ENCODE data around the gene ALG14.

- TF ChIP-seq CTCF (IDR thresholded peaks at IDR 0.05; ENCODE audit: borderline replicate concordance, extremely low read depth, low read length, poor library complexity, severe bottlenecking) (no peak), EZH2 (IDR thresholded peaks at IDR 0.05; ENCODE audit: borderline replicate concordance, low read depth, low read length, severe bottlenecking) (no peak)
Measured at GRCh38 chr1:94963864-94964263, 108.9 kb downstream of the ALG14 start.

Measured in DND-41 (cell line).